DMS 273 treated with DMSO at 0.1 percent for 48 hours (cell line): ENCODE data around the gene ARL16.

Experiments
- DNase-seq: peaks from one replicate; lab custom pipeline; 2025; lab: John Stamatoyannopoulos, UW

Gene ARL16, protein sequence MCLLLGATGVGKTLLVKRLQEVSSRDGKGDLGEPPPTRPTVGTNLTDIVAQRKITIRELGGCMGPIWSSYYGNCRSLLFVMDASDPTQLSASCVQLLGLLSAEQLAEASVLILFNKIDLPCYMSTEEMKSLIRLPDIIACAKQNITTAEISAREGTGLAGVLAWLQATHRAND

DNA sequence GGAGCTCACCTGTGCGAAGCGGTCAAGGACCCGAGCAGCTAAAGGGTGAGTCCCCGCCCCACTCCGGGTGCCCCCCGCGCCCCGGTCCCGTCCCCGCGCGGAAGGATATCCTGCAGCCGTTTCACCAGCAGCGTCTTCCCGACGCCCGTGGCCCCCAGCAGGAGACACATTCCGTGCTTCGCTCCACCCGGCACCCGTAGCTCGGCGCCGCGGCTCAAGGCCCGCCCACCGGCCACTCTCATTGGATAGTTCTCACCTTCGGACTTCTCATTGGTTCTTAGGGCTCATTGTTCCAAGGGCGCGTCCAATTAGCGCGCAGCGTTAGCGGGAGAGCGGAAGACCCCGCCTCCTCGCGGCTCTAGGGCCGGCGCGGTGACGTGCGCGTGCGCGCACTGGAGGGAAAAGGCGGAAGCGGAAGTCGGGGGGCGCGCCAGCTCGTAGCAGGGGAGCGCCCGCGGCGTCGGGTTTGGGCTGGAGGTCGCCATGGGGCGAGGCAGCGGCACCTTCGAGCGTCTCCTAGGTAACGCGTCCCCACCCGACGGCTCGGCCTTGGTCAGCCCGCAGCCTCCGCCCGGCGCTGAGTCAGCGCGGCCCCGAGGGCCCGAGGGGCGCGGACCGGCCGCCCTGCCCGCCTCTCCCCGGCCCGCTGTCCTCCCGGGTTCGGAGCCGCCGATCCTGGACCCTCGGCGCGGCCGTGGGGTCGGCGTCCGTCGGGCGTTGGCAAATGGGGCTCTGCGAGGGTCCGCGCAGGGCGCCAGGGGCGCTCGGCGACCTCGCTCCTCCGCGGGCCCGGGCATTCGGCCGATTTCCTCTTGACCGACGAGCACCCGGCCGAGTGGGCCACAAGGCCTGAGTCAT, at the start of gene ARL16, which contains the start of gene HGS:
Gene ARL16 (minus strand): TSS at position 214 of the 858 bp plus-strand sequence. CDS start 44 bp downstream, at position 170.
Gene HGS (plus strand): TSS at position 428 of the 858 bp plus-strand sequence. CDS start 56 bp downstream, at position 484.
- peak; percentile 96 for DNase-seq

DNA sequence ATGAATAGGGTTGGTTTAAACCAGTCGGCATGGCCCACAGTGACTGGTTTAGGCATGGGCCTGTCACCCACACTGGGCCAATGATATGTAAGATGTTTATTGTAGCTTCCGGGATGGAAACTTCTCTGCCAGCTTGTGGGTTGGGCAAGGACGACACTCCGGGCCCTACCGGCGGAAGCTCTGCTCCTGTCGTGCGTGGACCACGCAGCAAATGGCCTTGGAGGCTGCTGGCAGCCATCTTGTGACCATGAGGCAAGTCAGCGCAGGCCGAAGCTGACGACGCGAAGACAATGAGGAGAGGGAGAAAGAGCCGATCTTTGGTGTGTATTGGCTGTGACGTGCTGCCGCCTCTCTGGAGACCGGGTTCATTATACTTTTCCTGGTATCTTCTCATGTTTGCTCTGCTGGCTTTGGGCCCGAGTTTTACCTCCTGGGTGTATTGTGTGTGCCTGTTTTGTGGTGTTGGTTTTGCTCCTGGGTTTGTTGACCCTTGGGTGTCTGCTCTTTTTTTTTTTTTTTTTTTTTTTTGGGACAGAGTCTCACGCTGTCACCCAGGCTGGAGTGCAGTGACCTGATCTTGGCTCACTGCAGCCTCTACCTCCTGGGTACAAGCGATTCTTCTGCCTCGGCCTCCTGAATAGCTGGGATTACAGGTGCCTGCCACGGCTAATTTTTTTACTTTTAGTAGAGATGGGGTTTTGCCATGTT, 43.9 kb upstream of the ARL16 start:
- DNase-seq, result no peak

GRCh38 chr17:81726004-81726403, 42.4 kb upstream of the ARL16 start:
- DNase-seq, result no peak

GRCh38 chr17:81725439-81725838, 41.8 kb upstream of the ARL16 start:
- DNase-seq, result no peak

- no peak for DNase-seq
Observed at GRCh38 chr17:81723651-81724209, 40.1 kb upstream of the ARL16 start.

DNA sequence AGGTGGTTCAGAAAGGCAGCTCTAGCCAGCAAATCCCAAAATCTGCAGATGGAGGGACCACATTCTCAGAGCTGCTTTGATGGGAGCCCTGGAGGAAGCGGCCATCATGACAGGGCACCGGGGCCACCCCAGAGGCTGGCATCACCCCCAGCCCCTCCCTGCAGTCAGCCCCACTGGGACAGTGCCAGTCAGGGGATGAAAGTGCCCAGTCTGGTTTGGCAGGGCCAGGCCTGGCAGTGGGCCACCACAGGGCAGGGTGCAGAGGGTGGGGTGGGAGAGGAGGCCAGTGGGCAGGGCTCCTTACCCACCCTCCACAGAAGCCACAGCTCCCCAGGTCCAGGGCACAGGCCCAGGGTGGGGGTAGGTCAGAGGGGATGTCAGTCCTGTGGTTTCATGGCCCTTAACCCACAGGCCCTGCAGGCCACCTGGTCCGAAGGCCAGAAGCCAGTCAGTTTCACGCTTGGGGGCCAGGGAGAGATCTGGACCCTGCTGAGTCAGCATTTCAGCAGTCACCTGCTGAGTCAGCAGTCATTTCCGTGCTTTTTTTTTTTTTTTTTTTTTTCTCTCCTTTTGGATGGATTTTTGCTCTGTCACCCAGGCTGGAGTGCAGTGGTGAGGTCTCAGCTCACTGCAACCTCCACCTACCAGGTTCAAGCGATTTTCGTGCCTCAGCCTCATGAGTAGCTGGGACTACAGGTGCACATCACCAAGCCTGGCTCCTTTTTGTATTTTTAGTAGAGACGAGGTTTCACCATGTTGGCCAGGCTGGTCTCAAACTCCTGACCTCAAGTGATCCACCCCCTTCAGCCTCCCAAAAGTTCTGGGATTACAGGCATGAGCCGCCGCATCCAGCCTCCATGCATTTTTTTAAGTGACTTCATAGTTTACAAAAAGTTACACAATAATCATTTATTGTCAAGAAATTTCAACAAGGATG, 38.9 kb upstream of the ARL16 start:
- no peak for DNase-seq

GRCh38 chr17:81720267-81721071, 36.9 kb upstream of the ARL16 start:
- no peak for DNase-seq

- no peak for DNase-seq
Observed at GRCh38 chr17:81719410-81720266, 36.0 kb upstream of the ARL16 start.

- no peak for DNase-seq
Observed at GRCh38 chr17:81717766-81718089, 34.1 kb upstream of the ARL16 start.

GRCh38 chr17:81717049-81717765, 33.6 kb upstream of the ARL16 start:
- DNase-seq, result no peak

- DNase-seq, result no peak
Observed at GRCh38 chr17:81716674-81716996, 33.0 kb upstream of the ARL16 start.

DNA sequence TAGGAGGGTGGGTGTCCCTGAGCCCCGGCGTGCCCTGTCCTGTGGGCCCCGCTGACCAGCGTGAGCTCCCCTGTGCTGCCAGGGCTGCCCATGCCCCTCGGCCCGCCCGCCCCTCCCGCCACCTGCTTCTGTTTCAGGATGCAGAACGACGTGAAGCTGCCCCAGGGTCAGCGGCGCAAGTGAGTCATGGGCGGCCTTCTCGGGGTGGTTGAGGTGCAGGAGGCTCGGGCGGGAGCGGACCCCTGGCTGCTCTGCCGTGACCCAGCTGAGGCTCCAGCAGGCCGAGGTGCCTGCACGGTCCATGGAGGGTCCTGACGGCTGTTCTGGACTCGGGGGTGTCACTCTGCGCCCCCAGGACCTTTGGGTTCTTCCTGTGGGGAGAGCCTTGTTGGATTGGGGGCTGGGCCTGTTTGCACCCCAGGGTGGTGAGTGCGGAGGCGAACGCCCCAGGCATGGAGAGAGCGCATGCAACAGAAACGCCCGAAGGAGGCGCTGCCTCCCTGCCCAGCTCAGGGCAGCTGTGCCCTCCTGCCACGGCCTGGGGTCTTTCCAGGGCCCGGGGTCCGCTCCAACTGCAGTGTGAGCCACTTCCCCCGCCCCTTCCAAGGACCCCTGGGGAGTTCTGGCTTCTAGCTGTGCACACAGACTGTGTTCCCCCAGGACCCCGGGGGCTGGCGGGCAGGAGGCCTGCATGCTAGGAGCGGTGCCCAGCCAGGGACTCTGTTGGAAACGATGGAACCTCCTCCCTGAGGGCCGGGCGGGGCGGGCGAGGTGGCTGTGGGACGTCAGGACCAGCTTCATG, 32.5 kb upstream of the ARL16 start:
- DNase-seq, result no peak

DNA sequence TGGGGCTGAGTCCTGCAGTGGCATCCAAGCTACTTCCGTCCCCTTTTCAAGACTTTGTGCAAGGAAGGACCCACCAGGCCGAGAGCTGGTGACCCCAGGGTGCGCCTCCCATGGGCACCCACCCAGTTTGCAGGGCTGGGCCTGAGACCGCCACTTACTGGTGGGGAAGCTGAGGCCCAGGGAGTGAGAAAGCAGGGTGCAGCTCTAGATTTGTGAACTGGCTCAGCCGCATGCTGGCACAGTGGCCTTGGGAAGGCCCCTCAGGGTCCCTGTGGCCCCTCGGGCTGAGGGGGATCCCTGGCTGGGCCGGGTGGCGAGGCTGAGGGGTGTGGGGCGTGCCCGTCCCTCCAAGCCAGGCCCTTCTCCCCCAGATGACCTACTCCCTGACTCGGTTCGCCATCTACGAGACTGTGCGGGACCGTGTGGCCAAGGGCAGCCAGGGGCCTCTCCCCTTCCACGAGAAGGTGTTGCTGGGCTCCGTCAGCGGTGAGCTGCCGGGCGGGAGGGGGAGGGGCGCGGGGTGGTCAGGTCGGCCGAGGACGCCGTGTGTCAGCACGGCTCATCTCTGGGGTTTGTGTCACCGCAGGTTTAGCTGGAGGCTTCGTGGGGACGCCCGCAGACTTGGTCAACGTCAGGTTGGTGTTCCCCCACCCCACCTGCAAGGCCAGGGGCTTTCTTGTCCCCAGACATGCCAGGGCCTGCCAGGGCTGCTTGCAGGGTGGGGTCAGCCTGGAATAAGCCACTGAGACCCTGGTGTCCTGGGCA, 31.7 kb upstream of the ARL16 start:
- no peak for DNase-seq

DNA sequence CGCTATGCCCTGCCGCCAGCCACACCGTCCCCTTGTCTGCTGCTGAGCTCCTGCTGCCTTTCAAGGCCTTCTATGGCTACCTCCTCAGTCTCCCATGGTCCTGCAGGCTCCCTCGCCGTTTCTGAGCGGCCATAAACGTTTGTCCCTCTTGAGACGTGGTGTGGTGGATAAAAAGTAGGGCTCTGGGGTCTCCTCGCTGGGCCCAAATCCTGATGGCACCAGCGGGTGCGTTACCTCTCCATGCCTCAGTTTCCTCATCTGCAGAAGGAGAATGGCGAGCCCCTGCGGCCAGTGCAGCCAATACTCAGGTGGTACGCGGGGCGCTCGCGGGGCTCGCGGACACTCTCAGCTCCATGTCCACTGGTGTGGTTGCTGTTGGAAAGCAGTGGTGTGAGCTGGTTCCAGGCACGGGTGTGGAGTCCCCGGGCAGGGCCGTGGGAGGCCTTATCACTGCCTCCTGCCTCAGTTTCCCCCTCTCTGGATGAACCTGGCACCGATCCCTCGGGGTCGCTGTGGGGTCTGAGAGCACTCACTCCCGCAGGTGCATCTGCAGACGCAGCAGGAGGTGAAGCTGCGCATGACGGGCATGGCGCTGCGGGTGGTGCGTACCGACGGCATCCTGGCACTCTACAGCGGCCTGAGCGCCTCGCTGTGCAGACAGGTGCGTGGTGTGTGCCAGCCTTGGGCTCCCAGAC, 31.0 kb upstream of the ARL16 start:
- no peak for DNase-seq

- no peak for DNase-seq
Observed at GRCh38 chr17:81713556-81714411, 30.2 kb upstream of the ARL16 start.

GRCh38 chr17:81713004-81713555, 29.5 kb upstream of the ARL16 start:
- DNase-seq, result no peak
